ENCODE measurements around the gene PILRA.

Gene PILRA

GRCh38 chr7:100407285-100408180, 34.2 kb downstream of the PILRA start:
- no peaks in the 10 kb centered on the region for H3K36me3 Mint-ChIP-seq
- DNase-seq (ENCODE audit: low spot score in 2 of 2) (peak in 1 of 2 donors; percentile 22), ATAC-seq (peak; percentile 89)
- no peak overlapping the region for H3K27ac Mint-ChIP-seq
- no peak overlapping the region for H3K4me3 Mint-ChIP-seq
- H3K4me1 Mint-ChIP-seq = no peaks in the 10 kb centered on the region
- no peaks in the 10 kb centered on the region for H3K9me3 Mint-ChIP-seq

- H3K4me3 Mint-ChIP-seq = no peak overlapping the region
- H3K9me3 Mint-ChIP-seq = no peaks in the 10 kb centered on the region
- ATAC-seq (no peak), DNase-seq (ENCODE audit: low spot score in 2 of 2) (no peak)
- peaks cover 7% of the 10 kb centered on the region for H3K4me1 Mint-ChIP-seq
- no peaks in the 10 kb centered on the region for H3K36me3 Mint-ChIP-seq
- H3K27ac Mint-ChIP-seq = no peak overlapping the region
These were observed 37.8 kb downstream of the PILRA start for GRCh38 chr7:100411101-100411500.

GRCh38 chr7:100413346-100413745, 40.1 kb downstream of the PILRA start:
- Mint-ChIP-seq H3K4me3 (no peak overlapping the region), H3K9me3 (no peaks in the 10 kb centered on the region), H3K36me3 (no peaks in the 10 kb centered on the region), H3K4me1 (peaks cover 7% of the 10 kb centered on the region), H3K27ac (peak overlapping the region; percentile 0)
- DNase-seq (ENCODE audit: low spot score in 2 of 2) (no peak), ATAC-seq (no peak)

GRCh38 chr7:100413889-100414288, 40.6 kb downstream of the PILRA start:
- Mint-ChIP-seq H3K36me3 (no peaks in the 10 kb centered on the region), H3K4me1 (peaks cover 7% of the 10 kb centered on the region), H3K27ac (no peak overlapping the region), H3K4me3 (no peak overlapping the region), H3K9me3 (no peaks in the 10 kb centered on the region)
- no peak for ATAC-seq
- no peak for DNase-seq (ENCODE audit: low spot score in 2 of 2)

DNA sequence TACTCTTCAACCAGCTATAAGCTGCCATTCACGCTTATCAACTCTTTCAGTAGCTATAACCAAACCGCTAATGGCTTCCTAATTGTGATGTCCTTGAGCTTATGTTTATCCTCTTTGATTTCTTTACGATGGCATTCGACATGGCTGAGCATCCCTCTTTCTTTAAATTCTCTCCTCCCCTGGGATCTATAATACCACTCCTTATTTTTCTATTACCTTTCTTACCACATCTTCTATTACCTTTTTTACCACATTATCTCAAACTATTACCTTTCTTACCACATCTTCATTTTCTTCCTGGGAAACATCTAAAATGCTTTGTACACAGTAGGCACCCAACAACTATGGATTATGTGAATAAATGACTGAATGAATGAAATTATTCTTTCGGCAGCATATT, 42.2 kb downstream of the PILRA start:
- no peak for ATAC-seq
- H3K27ac Mint-ChIP-seq = no peak overlapping the region
- peaks cover 7% of the 10 kb centered on the region for H3K4me1 Mint-ChIP-seq

DNA sequence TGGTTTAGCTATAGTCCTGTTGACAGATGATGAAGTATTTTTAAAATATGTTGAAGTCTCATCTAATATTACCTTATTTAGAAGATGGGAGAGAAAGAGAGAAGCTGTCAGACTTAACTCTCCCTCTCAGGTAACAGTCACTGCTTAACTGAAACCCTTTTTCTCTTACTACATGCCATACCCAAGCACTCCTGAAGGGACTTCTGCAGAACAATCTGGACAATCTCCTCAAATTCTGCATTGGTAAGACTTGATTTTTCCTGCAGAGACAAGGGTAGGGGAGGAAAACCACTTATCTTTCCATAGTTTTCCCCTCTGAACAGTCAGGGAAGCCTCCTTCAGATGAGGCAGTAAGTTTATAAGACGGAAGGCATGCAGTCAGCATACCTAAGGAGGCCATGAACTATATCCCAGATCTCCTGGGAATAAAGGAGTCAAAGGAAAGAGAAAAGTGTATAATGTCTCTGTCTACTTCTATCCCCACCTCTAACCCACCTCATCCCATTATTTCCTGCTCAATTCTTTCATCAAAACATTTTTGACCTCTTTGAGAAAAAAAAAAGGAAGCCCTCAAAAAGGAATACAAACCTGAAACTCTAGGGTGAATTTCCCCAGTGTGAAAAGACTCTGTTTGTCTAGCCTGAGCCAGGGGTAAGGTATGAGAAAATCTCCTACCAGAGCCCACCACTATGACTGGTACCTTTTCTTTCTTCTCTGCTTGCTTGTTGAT, 45.8 kb downstream of the PILRA start:
- Mint-ChIP-seq H3K4me3 (no peak overlapping the region), H3K27ac (peak overlapping the region; percentile 47), H3K36me3 (no peaks in the 10 kb centered on the region), H3K4me1 (no peaks in the 10 kb centered on the region), H3K9me3 (no peaks in the 10 kb centered on the region)
- DNase-seq (ENCODE audit: low spot score in 2 of 2) (no peak), ATAC-seq (no peak)

More for the DNA sequence above, 42.2 kb downstream of the PILRA start:
- no peak overlapping the region for H3K4me3 Mint-ChIP-seq
- DNase-seq (ENCODE audit: low spot score in 2 of 2) = no peak
- no peaks in the 10 kb centered on the region for H3K9me3 Mint-ChIP-seq
- no peaks in the 10 kb centered on the region for H3K36me3 Mint-ChIP-seq

GRCh38 chr7:100419660-100420226, 46.5 kb downstream of the PILRA start:
- H3K4me1 Mint-ChIP-seq = no peaks in the 10 kb centered on the region
- no peak overlapping the region for H3K4me3 Mint-ChIP-seq
- H3K36me3 Mint-ChIP-seq = no peaks in the 10 kb centered on the region
- no peaks in the 10 kb centered on the region for H3K9me3 Mint-ChIP-seq
- peak overlapping the region; percentile 47 for H3K27ac Mint-ChIP-seq
- ATAC-seq = no peak
- DNase-seq (ENCODE audit: low spot score in 2 of 2) = no peak

DNA sequence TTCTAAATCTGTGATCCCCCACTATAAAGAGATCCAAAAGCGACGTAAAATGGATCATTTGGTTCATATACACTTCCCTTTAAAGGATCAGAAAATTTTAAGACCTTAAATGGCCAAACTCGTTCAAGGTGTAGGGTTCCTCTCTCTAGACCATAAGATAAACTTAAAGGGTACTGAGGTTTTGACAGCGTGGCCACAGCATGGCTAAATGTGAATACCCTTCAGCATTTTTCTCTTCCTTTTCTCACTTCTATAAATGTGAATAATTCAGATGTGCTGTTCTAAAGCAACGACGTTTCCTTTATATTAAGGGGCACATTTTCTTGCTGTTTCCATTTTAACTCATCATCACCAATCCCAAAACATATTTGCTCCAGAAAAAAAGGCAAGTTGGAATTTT, 50.0 kb downstream of the PILRA start:
- DNase-seq (ENCODE audit: low spot score in 2 of 2) = no peak
- H3K9me3 Mint-ChIP-seq = no peaks in the 10 kb centered on the region
- H3K27ac Mint-ChIP-seq = no peak overlapping the region
- H3K4me3 Mint-ChIP-seq = no peak overlapping the region
- ATAC-seq = no peak
- H3K4me1 Mint-ChIP-seq = peaks cover 6% of the 10 kb centered on the region
- H3K36me3 Mint-ChIP-seq = peaks cover 6% of the 10 kb centered on the region

DNA sequence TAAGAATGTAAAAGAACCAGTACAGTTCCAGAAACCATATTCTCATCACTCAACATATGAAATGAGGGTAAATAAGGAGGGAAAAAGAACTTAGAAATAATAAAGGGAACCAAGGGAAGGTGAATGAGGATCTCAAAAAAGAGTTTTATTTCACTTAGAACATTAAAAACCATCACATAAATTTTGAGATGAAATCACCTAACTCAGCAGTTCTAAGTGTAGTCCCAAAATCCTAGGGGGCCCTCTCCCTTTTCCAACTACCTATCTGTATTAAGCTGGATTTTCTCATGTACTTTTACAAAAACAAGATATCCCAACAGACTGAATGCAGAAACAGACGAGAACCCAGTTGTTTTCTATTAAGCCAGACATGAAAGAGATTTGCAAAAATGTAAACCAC, 52.1 kb downstream of the PILRA start:
- DNase-seq (ENCODE audit: low spot score in 2 of 2) = no peak
- Mint-ChIP-seq H3K27ac (no peak overlapping the region), H3K4me3 (no peak overlapping the region), H3K9me3 (no peaks in the 10 kb centered on the region), H3K36me3 (peaks cover 26% of the 10 kb centered on the region), H3K4me1 (peaks cover 22% of the 10 kb centered on the region)
- no peak for ATAC-seq

DNA sequence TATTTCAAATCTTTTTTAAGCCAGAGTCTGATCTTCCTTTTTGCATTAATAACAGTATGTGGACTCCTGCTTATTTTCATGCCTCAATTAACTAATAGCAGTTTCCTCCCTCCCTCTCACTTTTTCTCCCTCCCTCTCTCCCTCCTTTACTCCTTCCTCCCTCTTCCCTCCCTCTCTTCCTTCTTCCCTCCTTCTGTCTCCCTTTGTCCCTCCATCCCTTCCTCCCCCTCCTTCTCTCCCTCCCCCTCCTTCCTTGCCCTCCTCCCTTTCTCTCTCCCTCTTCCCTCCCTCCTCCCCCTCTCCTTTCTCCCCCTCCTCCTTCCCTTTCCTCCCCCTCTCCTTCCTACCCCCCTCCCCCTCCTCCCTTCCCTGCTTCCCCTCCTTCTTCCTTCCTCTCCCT, 53.2 kb downstream of the PILRA start:
- Mint-ChIP-seq H3K27ac (no peak overlapping the region), H3K4me3 (no peak overlapping the region), H3K36me3 (peaks cover 38% of the 10 kb centered on the region), H3K4me1 (peaks cover 33% of the 10 kb centered on the region), H3K9me3 (no peaks in the 10 kb centered on the region)
- DNase-seq (ENCODE audit: low spot score in 2 of 2) (no peak), ATAC-seq (no peak)

GRCh38 chr7:100427762-100428198, 54.5 kb downstream of the PILRA start:
- no peaks in the 10 kb centered on the region for H3K9me3 Mint-ChIP-seq
- no peak for ATAC-seq
- H3K36me3 Mint-ChIP-seq = peaks cover 51% of the 10 kb centered on the region
- no peak for DNase-seq (ENCODE audit: low spot score in 2 of 2)
- peaks cover 46% of the 10 kb centered on the region for H3K4me1 Mint-ChIP-seq
- H3K27ac Mint-ChIP-seq = peak overlapping the region; percentile 100
- peak overlapping the region; percentile 95 for H3K4me3 Mint-ChIP-seq

DNA sequence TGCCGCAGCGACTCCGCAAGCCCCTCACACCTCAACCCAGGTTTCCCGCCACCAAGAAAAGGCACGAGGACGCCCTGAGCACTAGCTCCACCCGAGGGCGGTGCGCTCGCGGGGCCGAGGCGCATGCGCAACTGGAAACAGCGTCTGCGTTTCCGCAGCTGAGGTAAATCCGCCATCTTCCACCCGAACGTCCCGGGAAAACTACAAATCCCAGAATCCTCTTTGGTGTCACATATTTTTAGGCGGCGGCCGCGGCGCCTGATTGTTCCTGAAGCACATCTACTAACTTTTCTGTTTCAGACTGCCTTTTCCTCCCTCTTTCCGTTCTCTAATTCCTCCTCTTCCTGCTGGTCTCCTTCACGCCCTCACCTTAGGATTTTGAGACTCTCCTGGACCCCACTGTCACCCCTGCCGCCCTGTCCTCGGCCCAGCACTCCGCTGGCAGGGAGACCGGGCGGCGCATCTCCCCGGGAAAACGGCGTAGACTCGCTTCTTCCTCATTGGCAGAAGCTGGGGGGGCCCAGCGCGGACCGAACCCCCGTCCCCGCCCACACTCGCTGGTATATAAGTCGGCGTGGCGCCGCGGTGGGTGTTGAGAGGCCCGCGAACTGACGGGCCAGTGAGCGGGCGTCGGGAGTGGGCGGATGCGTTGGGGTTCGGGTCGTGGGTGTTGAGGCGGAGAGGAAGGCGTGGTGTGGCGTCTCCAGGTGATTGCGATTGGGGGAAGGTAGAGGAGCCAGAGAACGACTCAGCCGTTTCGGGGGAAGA, 55.1 kb downstream of the PILRA start, which contains the start of gene ZCWPW1:
TSS of gene ZCWPW1 (minus strand) at position 505 of the 768 bp plus-strand sequence. CDS start 8,054 bp downstream, outside the sequence.
- ATAC-seq (peak; percentile 68), DNase-seq (ENCODE audit: low spot score in 2 of 2) (peak; percentile 97 to 99)
- H3K36me3 Mint-ChIP-seq = peaks cover 57% of the 10 kb centered on the region
- peaks cover 51% of the 10 kb centered on the region for H3K4me1 Mint-ChIP-seq
- H3K4me3 Mint-ChIP-seq = peak within 1 kb of the TSS; percentile 95
- H3K9me3 Mint-ChIP-seq = no peaks in the 10 kb centered on the region
- peak within 1 kb of the TSS; percentile 100 for H3K27ac Mint-ChIP-seq

- Mint-ChIP-seq H3K9me3 (no peaks in the 10 kb centered on the region), H3K4me3 (peak overlapping the region; percentile 95), H3K36me3 (peaks cover 64% of the 10 kb centered on the region), H3K27ac (peak overlapping the region; percentile 100), H3K4me1 (peaks cover 58% of the 10 kb centered on the region)
- ATAC-seq (peak; percentile 71), DNase-seq (ENCODE audit: low spot score in 2 of 2) (peak; percentile 100)
These were observed 55.8 kb downstream of the PILRA start for GRCh38 chr7:100428967-100429636.
